Esophagus muscularis mucosa (tissue), 4 donors: ENCODE measurements around the gene MKRN2.

ENCODE experiments used
- CTCF ChIP-seq, 3 experiments: fragments of 200-600 bp in 2 of 3; fragments of 450-650 bp in 1 of 3; sonication (generic) in 2 of 3; IDR thresholded peaks; one replicate each; pipeline ENCODE4 v1.5.1; 2017 to 2019; ENCODE audit warnings: antibody characterized with exemption in 3 of 3, mild to moderate bottlenecking in 2 of 3, moderate library complexity in 1 of 3
- EP300 ChIP-seq: sonication (generic); formaldehyde crosslinking; IDR thresholded peaks from one replicate; pipeline ENCODE4 v1.6.1; 2017; ENCODE audit warnings: antibody characterized with exemption
- POLR2A ChIP-seq: fragments of 450-650 bp; IDR thresholded peaks from one replicate; pipeline ENCODE4 v1.6.1; 2017; ENCODE audit warnings: antibody characterized with exemption, moderate library complexity, mild to moderate bottlenecking, low read depth
- POLR2AphosphoS5 ChIP-seq, 2 donors: sonication (generic); formaldehyde crosslinking; IDR thresholded peaks; one replicate each; pipeline ENCODE4 v1.6.1; 2017; ENCODE audit warnings: antibody characterized with exemption in 2 of 2

- no peak for TF ChIP-seq CTCF (IDR thresholded peaks at IDR 0.05)
- TF ChIP-seq POLR2A, result no peak
- no peak for TF ChIP-seq EP300
- TF ChIP-seq POLR2AphosphoS5 (IDR thresholded peaks at IDR 0.05), result no peak
These were observed 11.5 kb upstream of the MKRN2 start, which contains the start of gene MKRN2OS for GRCh38 chr3:12545473-12545791.
